Stimulated activated naive B cell treated with anti-CD40 and anti-IgM and Interleukin-4, amounts not matched to agents 10 μg/mL and 1 μg/mL and 100 μg/mL, for 72 hours (primary cell): ENCODE data around the gene DDX27.
"Not testable (repeated sequence)": the region's sequence is repeated elsewhere in the genome, so short reads cannot be mapped to it uniquely, and the experiment has no call there.

ENCODE experiments used
- ATAC-seq, 2 donors: fragments of 150-1000 bp; cut with Tn5 transposase; replicated peaks; 2 replicates each; pipeline ENCODE4 v1.10.0; 2021; ENCODE audit warnings: moderate library complexity in 1 of 2
- DNase-seq: peaks from one replicate; pipeline ENCODE4 v3.0.0; 2021
- H3K27ac Mint-ChIP-seq: one replicate; pipeline ENCODE4 v1.8.0; 2022; ENCODE audit warnings: mild to moderate bottlenecking, mixed read lengths
- H3K27me3 Mint-ChIP-seq, 2 donors: one replicate each; pipeline ENCODE4 v1.8.0; 2022; ENCODE audit warnings: mixed read lengths in 2 of 2
- H3K36me3 Mint-ChIP-seq, 2 donors: one replicate each; pipeline ENCODE4 v1.8.0; 2022; ENCODE audit warnings: mixed read lengths in 2 of 2, mild to moderate bottlenecking in 1 of 2
- H3K4me1 Mint-ChIP-seq, 2 donors: one replicate each; pipeline ENCODE4 v1.8.0; 2022; ENCODE audit warnings: mixed read lengths in 2 of 2, mild to moderate bottlenecking in 1 of 2
- H3K4me3 Mint-ChIP-seq, 2 donors: one replicate each; pipeline ENCODE4 v1.8.0; 2022; ENCODE audit warnings: mild to moderate bottlenecking in 2 of 2, mixed read lengths in 2 of 2, moderate library complexity in 1 of 2
- H3K9me3 Mint-ChIP-seq, 2 donors: one replicate each; pipeline ENCODE4 v1.8.0; 2022; ENCODE audit warnings: mixed read lengths in 2 of 2, mild to moderate bottlenecking in 1 of 2

The DDX27 gene

DNA sequence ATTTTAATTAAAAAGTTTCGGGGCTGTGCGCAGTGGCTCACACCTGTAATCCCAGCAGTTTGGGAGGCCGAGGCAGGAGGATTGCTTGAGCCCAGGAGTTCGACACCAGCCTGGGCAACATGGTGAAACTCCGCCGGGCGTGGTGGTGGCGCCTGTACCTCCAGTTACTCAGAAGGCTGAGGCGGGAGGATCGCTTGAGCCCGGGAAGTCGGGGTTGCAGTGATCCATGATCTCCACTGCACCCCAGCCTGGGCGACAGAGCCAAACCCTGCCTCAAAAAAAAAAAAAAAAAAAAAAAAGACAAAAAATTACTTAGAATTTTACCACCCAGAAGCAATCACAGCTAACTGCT is 501 bp upstream of the DDX27 start:
- Mint-ChIP-seq H3K27ac (peak overlapping the region; percentile 100), H3K4me3 (peak overlapping the region; percentile 84 to 100), H3K4me1 (peaks cover 16 to 18% of the 10 kb centered on the region in 2 donors), H3K36me3 (peaks cover 4 to 17% of the 10 kb centered on the region in 2 donors)
- not testable (repeated sequence) for H3K9me3 Mint-ChIP-seq, DNase-seq, H3K27me3 Mint-ChIP-seq
- peak in 1 of 2 donors; percentile 1 for ATAC-seq

DNA sequence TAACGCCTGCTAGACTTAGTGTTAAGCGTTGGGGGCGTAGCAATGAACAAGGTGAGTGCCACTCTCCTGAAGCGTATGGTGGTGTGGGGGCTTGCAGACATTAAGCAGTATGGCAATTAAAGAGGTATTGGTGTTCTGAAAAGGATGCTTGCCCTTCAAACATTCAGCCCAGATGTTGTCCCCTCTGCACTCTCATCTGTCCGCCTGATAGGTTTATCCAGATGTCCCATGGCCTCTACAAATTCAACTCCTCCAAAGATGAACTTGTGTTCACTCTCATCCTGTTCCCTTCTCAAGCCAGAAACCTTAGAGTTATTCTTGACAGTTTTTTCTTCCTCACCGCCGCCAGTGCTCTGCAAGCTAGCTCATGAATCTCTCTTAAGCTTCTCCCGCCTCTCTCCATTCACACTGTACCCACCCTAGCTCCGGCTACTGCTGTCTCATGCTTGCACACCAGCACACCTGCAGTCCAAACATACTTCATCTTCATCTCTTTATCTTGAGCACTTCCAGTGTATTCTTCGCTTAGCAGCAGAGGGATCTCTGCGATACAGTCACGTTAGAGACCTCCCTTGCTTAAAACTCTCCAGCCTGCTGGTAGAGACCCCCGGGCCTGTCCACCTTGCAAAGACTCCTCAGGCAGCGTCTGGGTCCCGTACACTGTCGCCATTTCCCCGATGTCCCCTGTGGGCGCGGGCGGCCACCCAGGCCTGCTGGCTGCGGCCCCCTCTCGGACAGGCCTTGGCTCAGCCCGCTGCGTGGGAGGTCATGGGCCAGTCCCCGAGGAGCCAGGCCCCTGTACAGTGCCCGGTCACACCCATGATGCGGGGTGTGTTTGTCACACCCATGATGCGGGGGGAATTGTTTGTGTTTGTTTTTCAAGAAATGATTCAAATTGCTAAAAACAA is 962 bp downstream of the DDX27 start:
- Mint-ChIP-seq H3K4me1 (peaks cover 16 to 18% of the 10 kb centered on the region in 2 donors), H3K36me3 (peaks cover 10 to 27% of the 10 kb centered on the region in 2 donors), H3K4me3 (peak overlapping the region; percentile 84 to 100), H3K9me3 (no peaks in the 10 kb centered on the region), H3K27ac (peak overlapping the region; percentile 100), H3K27me3 (no peaks in the 10 kb centered on the region)
- no peak for DNase-seq
- no peak for ATAC-seq

DNA sequence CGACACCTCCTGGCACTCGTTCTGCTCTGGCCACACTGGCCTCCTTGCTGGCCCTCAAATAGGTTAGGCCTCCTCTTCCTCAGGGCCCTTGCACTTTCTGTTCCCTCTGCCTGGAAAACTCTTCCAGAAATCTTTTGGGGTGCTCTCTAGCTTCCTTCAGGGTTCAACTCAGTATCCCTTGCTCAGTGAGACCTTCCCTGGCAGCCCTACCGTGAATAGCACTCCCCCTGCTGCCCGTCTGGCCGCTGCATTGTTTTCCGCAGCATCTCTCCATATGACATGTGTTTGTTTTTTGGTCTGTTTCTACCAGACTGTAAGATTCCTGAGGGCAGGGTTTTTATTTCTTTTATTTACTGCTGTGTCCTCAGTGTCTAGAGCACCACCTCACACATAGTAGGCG is 6.7 kb downstream of the DDX27 start:
- DNase-seq (no peak), ATAC-seq (no peak)
- H3K27ac Mint-ChIP-seq: peak overlapping the region; percentile 69
- H3K9me3 Mint-ChIP-seq: no peaks in the 10 kb centered on the region
- H3K4me1 Mint-ChIP-seq: peaks cover 10 to 19% of the 10 kb centered on the region in 2 donors
- H3K4me3 Mint-ChIP-seq: no peak overlapping the region
- H3K27me3 Mint-ChIP-seq: no peaks in the 10 kb centered on the region
- H3K36me3 Mint-ChIP-seq: peaks cover 40 to 53% of the 10 kb centered on the region in 2 donors

DNA sequence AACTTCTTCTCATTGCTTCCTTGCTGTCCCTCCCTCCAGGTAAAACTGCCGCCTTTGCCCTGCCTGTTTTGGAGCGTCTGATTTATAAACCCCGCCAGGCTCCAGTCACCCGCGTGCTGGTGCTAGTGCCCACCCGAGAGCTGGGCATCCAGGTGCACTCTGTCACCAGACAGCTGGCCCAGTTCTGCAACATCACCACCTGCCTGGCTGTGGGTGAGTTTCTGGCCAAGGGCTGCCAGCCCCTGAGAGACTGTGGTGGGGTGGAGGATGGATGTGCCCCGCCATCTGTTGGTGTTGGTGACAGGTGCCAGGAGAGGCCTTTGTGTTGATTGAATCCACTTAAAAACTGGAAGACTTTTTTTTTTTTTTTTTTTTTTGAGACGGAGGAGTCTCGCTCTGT is 9.5 kb downstream of the DDX27 start:
- no peaks in the 10 kb centered on the region for H3K9me3 Mint-ChIP-seq
- H3K27me3 Mint-ChIP-seq: no peaks in the 10 kb centered on the region
- H3K27ac Mint-ChIP-seq: no peak overlapping the region
- H3K4me1 Mint-ChIP-seq: peaks cover 15 to 24% of the 10 kb centered on the region in 2 donors
- H3K36me3 Mint-ChIP-seq: peaks cover 47 to 58% of the 10 kb centered on the region in 2 donors
- DNase-seq (no peak), ATAC-seq (no peak)
- H3K4me3 Mint-ChIP-seq: no peak overlapping the region

DNA sequence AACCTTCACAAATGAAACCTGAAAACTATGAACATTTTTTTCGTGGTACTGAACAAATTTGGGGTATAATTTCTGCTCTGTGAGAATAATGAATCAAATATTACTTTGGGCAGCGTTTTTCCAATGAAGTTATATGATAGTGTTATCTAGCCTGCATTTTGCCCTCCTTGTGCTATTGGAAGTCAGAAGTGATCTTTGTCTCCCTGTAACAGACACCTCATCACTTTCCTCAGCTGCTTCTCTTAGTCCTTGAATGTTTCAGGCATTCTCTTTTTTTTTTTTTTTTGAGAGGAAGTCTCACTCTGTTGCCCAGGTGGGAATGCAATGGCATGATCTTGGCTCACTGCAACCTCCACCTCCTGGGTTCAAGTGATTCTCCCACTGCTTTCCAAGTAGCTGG is 10.2 kb downstream of the DDX27 start:
- peaks cover 50 to 61% of the 10 kb centered on the region in 2 donors for H3K36me3 Mint-ChIP-seq
- H3K4me1 Mint-ChIP-seq: peaks cover 17 to 25% of the 10 kb centered on the region in 2 donors
- no peaks in the 10 kb centered on the region for H3K9me3 Mint-ChIP-seq
- H3K4me3 Mint-ChIP-seq: no peak overlapping the region
- H3K27ac Mint-ChIP-seq: no peak overlapping the region
- no peaks in the 10 kb centered on the region for H3K27me3 Mint-ChIP-seq
- no peak for ATAC-seq
- DNase-seq: no peak

DNA sequence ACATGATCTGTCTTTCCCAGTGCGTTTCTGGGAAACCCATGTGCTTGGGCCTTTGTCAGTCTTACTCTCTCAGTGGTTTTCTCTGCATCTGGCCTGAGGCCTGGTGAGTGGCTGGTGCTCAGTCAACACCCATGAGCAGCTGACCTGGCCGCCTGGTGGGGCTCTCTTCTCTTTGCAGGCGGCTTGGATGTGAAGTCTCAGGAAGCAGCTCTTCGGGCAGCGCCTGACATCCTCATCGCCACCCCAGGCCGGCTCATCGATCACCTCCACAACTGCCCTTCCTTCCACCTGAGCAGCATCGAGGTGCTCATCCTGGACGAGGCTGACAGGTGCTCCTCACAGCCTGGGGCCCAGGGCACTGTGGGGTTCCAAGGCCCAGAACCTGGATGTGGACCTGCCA is 10.8 kb downstream of the DDX27 start:
- H3K9me3 Mint-ChIP-seq: no peaks in the 10 kb centered on the region
- peaks cover 54 to 64% of the 10 kb centered on the region in 2 donors for H3K36me3 Mint-ChIP-seq
- H3K4me1 Mint-ChIP-seq: peaks cover 19 to 31% of the 10 kb centered on the region in 2 donors
- H3K27me3 Mint-ChIP-seq: no peaks in the 10 kb centered on the region
- peak overlapping the region; percentile 12 to 25 for H3K4me3 Mint-ChIP-seq
- ATAC-seq (no peak), DNase-seq (no peak)
- H3K27ac Mint-ChIP-seq: peak overlapping the region; percentile 95

DNA sequence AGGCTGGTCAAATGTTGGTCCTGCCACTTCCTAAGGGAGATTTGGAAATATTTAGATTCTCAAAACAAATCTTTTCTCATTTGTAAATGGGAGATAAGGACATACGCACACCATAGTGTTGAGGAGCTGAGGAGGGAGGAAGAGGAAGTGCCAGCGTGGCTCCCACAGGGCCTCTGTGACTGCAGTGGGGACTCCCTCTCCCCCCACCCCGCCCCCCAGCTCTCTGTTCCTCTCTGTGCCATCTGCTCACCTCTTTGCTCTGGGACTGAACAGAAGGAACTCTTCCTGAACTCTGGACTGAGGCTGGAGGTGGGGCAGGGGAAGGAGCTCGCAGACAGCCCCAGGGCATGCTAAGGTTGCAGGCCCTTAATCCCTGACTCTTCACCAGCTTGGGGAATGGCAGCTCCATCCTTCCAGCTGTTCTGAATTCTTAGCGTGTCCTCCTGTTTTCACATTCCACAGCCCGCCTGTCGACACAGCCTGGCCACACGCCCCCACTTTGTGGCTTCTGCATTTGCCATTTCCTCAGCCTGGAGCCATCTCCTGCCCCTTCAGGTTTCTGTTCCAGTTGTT is 11.4 kb downstream of the DDX27 start:
- ATAC-seq (peak; percentile 95 to 97), DNase-seq (peak; percentile 35)
- Mint-ChIP-seq H3K9me3 (no peaks in the 10 kb centered on the region), H3K27ac (peak overlapping the region; percentile 95), H3K4me3 (peak overlapping the region; percentile 54 to 74), H3K36me3 (peaks cover 51 to 59% of the 10 kb centered on the region in 2 donors), H3K4me1 (peaks cover 19 to 33% of the 10 kb centered on the region in 2 donors), H3K27me3 (no peaks in the 10 kb centered on the region)

DNA sequence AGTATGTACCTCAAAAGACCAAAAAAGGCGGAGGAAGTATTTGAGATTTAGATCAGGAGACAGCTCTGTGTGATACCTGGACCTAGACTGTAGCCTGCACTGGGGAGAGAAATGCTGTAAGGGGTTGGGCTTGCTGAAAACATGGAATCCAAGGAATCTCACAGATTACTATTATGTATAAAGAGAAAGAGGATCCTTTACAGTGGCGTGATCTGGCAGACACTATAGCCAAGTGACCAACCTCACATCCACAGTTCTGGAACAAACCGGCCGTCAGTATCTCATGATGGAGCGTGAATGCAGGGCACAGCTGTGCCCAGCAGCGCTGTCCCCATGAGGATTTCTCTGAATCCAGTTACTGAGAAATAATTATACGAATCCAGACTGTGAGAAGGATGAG is 12.3 kb downstream of the DDX27 start:
- Mint-ChIP-seq H3K36me3 (peaks cover 47 to 58% of the 10 kb centered on the region in 2 donors), H3K4me3 (no peak overlapping the region), H3K4me1 (peaks cover 19 to 33% of the 10 kb centered on the region in 2 donors), H3K27ac (peak overlapping the region; percentile 95), H3K9me3 (no peaks in the 10 kb centered on the region), H3K27me3 (no peaks in the 10 kb centered on the region)
- DNase-seq: no peak
- ATAC-seq: no peak

DNA sequence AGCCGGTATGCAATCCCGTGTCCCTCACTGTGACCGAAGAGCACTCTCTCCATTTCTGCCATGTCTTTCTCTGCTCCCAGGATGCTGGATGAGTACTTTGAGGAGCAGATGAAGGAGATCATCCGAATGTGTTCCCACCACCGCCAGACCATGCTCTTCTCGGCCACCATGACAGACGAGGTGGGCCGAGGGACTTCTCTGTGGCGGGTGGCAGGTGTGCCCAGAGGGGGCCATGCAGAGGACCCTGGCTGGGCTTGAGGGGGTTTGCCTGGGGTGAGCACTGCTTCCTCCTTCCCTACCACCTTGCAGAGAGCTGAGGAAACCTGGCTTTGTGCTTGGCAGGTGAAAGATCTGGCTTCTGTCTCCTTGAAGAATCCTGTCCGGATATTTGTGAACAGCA is 14.0 kb downstream of the DDX27 start:
- no peaks in the 10 kb centered on the region for H3K27me3 Mint-ChIP-seq
- H3K36me3 Mint-ChIP-seq: peaks cover 52 to 65% of the 10 kb centered on the region in 2 donors
- no peak for ATAC-seq
- peaks cover 22 to 33% of the 10 kb centered on the region in 2 donors for H3K4me1 Mint-ChIP-seq
- no peak for DNase-seq
- no peaks in the 10 kb centered on the region for H3K9me3 Mint-ChIP-seq
- no peak overlapping the region for H3K4me3 Mint-ChIP-seq
- H3K27ac Mint-ChIP-seq: peak overlapping the region; percentile 47

DNA sequence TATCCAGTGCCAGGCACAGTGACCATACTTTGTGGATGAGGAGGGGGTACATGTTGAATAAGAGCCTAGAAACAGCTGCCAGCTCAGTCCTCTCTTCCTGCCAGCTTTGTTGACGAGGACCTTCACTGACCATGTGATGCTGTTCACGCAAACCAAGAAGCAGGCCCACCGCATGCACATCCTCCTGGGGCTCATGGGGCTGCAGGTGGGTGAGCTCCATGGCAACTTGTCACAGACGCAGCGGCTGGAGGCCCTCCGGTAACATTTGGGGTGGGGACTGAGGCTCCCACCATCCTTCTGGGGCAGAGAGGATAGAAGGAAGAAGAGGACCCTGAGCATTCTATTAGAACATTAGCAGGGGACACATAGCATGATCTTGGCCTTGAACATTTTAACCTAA is 15.6 kb downstream of the DDX27 start:
- DNase-seq: no peak
- Mint-ChIP-seq H3K9me3 (no peaks in the 10 kb centered on the region), H3K36me3 (peaks cover 50 to 64% of the 10 kb centered on the region in 2 donors), H3K4me3 (no peak overlapping the region), H3K27me3 (no peaks in the 10 kb centered on the region), H3K4me1 (peaks cover 22 to 27% of the 10 kb centered on the region in 2 donors), H3K27ac (no peak overlapping the region)
- ATAC-seq: no peak

DNA sequence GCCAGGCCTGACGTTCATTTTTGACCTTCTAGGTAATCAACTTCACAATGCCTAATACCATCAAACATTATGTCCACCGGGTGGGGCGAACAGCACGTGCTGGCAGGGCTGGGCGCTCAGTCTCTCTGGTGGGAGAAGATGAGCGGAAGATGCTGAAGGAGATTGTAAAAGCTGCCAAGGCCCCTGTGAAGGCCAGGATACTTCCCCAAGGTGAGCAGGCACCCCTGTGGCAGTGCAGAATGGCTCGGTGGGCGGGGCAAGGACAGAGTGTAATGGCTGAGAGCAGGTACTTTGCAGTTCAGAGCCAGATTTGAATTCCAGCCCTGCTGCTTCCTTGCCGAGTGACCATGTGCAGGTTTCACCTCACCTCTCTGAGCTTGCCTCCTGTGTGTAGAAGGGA is 17.1 kb downstream of the DDX27 start:
- Mint-ChIP-seq H3K9me3 (no peaks in the 10 kb centered on the region), H3K27ac (no peak overlapping the region), H3K27me3 (no peaks in the 10 kb centered on the region), H3K36me3 (peaks cover 38 to 54% of the 10 kb centered on the region in 2 donors), H3K4me3 (no peak overlapping the region), H3K4me1 (peaks cover 9 to 12% of the 10 kb centered on the region in 2 donors)
- no peak for DNase-seq
- no peak for ATAC-seq

DNA sequence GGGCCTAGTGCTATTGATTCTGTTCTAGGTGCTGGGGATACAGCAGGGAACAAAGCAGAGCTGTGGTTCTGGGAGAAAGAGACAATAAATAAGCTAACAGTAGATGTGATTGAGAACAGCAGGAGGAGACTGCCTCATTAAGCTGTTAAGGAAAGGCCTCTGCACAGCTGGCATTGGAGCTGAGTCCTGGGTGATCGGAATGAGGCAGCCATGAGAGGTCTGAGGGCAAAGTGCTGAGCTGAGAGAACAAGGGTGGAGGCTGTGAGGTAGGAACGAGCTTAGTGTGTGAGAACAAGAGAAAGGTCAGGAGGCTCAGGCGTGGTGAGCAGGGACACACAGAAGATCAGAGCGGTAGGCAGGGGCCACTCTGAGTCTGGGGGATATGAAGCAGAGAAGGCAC is 18.3 kb downstream of the DDX27 start:
- H3K4me3 Mint-ChIP-seq: no peak overlapping the region
- no peak overlapping the region for H3K27ac Mint-ChIP-seq
- no peaks in the 10 kb centered on the region for H3K27me3 Mint-ChIP-seq
- DNase-seq (no peak), ATAC-seq (no peak)
- H3K9me3 Mint-ChIP-seq: no peaks in the 10 kb centered on the region
- peaks cover 46 to 56% of the 10 kb centered on the region in 2 donors for H3K36me3 Mint-ChIP-seq
- H3K4me1 Mint-ChIP-seq: peaks cover 8 to 9% of the 10 kb centered on the region in 2 donors

DNA sequence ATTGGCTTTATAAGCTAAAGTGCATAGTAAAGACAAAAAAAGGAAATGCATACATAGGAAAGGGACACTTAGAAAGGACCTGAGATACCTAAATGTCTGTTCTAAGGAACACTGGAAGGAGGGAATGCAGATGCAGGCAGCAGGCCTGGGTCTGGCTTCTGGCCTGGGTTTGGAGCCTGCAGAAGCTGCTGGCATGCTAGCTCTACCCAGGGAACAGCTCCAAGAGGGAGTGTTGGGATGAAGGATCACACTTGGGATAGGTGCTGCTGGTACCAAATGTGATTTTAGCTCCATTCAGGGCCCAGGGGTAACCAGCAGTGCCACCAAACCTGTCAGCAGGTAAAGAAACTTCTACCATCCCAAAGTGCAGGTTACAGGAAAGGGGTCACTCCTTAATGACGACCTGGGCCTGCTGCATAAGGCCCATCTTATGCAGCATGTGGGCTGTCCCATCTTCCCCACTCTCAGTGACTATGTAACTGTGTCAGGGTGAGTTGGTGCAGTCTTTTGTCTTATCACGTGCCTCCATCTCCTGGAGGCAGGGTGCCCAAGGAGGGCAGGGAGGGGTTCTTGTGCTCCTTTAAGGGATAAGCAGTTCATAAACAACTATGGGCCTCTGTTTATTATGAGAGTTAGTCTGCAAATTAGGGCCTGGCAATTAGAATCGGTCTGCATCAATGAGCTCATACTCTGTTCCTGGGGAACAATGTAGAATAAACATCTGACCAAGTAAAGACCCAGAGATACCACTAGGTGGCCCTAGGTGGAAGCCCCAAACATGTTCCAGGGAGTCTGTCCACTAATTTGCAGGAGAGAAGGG is 26.9 kb downstream of the DDX27 start:
- ATAC-seq (peak; percentile 79 to 80), DNase-seq (peak; percentile 15)
- Mint-ChIP-seq H3K27ac (peak overlapping the region; percentile 71), H3K9me3 (no peaks in the 10 kb centered on the region), H3K4me3 (no peak overlapping the region), H3K4me1 (peaks cover 9 to 14% of the 10 kb centered on the region in 2 donors), H3K27me3 (no peaks in the 10 kb centered on the region), H3K36me3 (peaks cover 35 to 48% of the 10 kb centered on the region in 2 donors)

DNA sequence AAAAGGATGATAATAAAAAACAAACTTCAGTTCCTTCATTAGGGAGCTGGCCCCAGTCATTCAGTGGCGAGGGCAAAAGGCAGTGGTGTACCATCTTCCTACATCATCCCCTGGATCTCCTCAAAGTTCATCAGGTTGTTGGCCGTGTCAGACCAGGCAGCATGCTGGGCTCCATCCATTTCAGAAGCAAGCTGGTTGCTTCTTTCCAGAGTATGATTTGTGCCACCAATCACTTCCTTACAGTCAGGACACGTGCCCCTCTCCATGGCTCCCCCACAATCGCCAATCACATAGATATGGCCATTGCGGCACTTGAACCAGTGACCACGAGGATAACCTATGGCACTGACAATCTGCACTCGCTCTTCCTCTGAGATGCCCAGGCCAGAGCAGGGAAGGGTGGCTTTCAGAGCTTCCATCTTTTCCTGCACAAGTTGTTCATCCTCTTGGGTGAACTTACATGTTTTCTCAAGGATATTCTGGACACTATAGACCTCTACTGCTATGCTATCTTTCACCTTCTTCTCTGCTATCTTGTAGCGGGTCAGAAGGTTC is 28.0 kb downstream of the DDX27 start:
- no peaks in the 10 kb centered on the region for H3K27me3 Mint-ChIP-seq
- no peaks in the 10 kb centered on the region for H3K9me3 Mint-ChIP-seq
- H3K4me1 Mint-ChIP-seq: peaks cover 9 to 14% of the 10 kb centered on the region in 2 donors
- DNase-seq (no peak), ATAC-seq (no peak)
- peaks cover 34 to 48% of the 10 kb centered on the region in 2 donors for H3K36me3 Mint-ChIP-seq
- peak overlapping the region; percentile 82 for H3K27ac Mint-ChIP-seq
- peak overlapping the region in 1 of 2 donors; percentile 6 for H3K4me3 Mint-ChIP-seq
